ENCODE data around the gene PHF12.
"Not testable (repeated sequence)": the region's sequence is repeated elsewhere in the genome, so short reads cannot be mapped to it uniquely, and the experiment has no call there.

The PHF12 gene

GRCh38 chr17:28951991-28952975, 965 bp upstream of the PHF12 start:
- peak; percentile 99 for DNase-seq

- no peak for DNase-seq
These were observed 428 bp downstream of the PHF12 start for GRCh38 chr17:28950752-28951427.

GRCh38 chr17:28950017-28950751, 1.1 kb downstream of the PHF12 start:
- DNase-seq: peak; percentile 72

DNA sequence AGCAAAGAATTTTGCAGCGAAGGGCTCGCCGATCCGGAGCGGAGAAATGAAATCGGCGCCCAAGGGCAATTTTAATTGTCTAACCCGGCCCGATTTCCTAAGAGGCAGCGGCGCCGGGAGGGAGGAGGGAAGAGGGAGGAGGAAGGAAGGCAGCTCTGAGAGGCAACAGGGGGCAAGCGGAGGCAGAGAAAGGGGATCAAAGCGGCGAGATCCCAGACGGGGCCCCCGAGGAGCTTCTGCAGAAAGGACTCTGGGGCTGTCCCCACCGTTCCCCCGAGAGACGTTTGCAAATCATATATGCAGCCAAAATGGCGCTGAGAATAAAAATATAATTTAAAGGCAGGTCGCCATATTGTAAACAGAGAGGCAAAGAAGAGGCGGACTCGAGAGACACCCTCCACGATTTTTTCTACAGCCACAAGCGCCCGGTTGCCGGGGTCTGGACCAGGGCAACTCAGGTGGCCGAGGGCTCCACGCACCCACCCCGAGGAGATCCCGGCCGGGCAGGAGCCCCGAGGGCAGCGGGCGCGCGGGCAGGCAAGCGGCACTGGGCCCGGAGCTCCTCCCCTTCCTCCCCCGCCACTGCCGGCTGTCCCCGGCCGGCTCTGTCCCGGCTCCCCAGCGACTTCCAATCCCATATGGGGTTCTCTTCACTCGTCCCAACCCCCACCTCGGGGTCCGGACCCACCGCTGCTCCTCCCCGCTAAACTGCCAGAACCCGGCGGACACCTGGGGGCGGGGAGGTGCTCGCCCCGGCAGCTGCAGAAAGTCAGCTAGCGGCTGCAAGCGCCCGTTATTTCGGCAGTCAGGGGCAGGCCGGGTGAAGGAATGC, 1.9 kb downstream of the PHF12 start:
- DNase-seq: peak; percentile 42

DNA sequence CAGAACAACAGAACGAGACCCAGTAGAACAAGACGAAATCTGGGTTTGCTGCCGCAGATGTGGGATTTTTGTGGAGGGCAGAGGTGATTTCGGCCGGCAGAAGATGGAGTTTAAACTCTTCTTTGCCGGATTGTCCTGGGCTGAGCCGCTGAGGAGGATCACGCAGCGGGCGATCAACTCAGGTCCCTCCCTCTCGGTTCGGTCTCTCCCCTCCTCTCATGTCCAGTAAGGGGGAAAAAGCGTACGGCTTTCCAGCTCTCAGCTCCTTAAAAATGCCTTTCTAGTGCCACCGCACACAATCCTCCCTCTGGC, 2.5 kb downstream of the PHF12 start:
- DNase-seq: no peak

GRCh38 chr17:28948342-28948741, 3.0 kb downstream of the PHF12 start:
- DNase-seq: no peak

DNA sequence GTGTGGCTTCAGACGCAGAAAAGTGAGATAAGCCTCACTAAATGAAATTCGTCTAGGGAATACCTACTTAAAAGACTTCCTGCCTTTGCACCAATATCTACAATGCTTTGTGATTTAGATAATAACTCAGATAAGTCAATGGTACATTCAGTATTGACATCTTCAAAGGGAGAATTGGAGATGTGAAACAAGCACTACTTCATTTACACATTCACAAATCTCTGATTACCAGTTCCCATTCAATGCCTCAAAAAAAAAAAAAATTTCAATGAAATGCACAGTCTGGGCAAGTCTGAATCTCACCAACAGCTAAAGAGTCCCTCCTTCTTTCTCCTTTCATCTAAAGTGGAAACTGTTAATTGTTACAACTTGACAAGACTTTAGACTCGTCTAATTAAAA, 3.7 kb downstream of the PHF12 start:
- DNase-seq: no peak

- peak; percentile 69 for DNase-seq
These were observed 5.1 kb downstream of the PHF12 start for GRCh38 chr17:28946239-28946638.

DNA sequence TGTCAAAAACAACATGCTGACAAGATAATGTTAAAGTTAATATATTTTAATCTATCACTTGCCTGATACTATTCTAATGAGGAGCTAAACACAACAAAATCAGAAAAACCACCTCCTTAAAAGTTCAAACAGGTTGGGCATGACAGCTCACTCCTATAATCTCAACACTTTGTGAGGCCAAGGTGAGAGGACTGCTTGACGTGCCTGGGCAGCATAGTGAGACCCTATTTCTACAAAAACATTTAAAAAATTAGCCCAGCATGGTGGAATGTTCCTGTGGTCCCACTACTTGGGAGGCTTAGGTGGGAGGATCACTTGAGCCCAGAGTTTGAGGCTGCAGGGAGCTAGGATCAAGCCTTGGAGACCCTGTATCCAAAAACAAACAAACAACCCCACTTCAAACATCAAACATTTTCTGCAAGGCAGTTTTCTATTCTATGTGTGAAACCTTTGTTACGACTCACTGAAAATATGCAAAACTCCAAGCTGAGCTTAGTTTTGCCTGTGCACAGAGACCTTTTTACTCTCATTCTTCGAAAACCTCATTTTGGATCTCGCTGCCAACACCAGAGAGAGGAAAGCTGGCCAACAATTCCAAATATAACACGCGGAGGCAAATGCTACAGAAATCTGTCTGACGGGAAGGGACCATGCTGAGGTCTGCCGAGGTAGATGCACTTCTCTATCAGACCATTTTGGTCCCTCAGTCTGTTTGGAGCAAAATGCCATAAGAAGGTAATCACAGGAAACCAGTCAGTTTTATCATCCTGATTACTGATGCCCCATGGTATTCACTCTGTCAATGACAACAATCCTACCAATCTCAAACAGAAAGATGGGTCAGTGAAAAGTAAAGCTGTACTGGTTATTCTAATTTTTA, 6.2 kb downstream of the PHF12 start:
- peak; percentile 48 for DNase-seq

- no peak for DNase-seq
These were observed 7.0 kb downstream of the PHF12 start for GRCh38 chr17:28944343-28944742.

GRCh38 chr17:28942925-28943324, 8.4 kb downstream of the PHF12 start:
- DNase-seq: no peak

GRCh38 chr17:28941251-28941650, 10.1 kb downstream of the PHF12 start:
- DNase-seq: no peak

GRCh38 chr17:28940675-28941074, 10.6 kb downstream of the PHF12 start:
- no peak for DNase-seq

DNA sequence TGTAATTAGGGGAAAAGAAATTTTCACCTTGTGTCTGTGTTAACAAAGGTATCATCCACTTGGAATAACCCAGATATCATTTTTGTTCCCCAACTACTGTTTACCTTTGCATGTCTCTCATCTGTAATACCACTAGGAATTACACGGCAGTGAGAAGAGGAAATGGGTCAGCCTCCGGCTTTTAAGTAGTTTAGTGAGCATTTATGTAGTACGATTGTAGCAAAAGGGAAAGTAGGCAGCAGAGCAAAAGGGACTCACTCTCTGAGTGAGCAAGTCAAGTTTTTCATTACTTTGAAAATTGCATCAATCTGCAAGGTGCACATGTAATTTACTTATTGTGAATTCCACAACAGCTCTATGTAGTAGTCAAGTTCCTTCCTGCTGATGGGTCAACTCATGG, 11.2 kb downstream of the PHF12 start:
- DNase-seq: no peak

GRCh38 chr17:28938552-28938951, 12.8 kb downstream of the PHF12 start:
- DNase-seq: no peak

DNA sequence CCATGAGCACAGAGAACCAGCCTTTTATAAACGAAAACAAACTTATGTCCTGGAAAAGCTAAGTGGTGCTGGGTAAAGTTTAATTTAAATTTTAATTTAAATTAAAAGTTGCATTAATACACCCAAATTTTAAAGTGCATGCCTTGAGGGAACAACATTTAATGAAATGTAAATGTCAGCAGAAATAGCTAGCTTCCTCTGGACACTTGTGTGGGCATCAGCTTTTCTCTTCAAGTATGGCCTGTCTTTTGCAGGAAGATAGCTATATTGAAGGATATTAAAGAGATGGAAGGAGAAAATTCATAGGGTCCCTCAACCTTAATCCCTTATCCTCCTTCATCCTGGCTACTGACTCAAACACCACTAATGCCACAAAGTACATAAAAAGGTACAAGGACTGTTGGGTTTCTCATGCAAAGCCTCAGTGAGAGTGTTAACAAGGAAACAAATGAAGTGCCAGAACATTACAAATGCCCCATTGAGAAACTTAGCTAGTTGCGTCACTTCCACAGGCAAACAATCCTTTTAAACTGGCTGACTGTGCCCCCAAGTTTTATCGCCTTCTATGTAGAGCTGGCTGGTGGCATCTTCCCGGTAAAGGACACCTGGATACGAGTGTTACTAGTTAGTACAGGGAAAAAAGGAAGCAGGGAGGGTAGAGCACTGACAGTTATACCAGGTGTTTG, 14.1 kb downstream of the PHF12 start:
- DNase-seq: peak; percentile 10

DNA sequence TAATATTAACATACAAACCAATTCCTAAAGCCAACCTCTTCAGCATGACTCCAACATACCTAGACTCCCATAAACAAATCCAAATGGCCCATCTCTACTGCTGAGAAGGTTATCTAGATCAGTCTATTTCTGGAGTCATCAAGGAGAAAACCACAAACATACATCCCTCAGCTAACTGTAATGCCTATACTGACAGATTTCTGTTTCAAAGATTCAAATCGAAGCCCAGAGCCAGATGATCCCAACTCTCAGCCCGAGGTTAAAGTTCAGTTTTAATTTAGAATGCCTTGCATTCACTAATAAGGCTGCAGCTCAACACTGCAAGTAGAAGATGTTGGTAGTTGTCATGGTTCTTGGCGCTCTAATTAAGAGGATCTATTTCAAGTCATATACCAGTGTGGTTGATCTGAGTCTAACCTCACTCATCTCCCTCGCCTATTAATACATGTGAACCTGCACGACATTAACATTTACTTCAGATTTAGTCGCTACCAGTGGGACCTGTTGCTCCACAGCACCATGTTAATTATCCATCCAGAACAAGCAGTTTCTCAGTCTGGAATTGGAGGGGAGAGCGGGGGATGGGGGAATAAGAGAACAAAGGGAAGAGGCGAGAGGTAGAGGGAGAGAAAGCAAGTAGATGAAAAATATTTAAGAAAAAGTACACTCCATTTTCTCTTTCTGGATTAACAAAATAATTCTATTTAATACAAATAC, 15.4 kb downstream of the PHF12 start:
- DNase-seq: no peak

GRCh38 chr17:28934508-28934907, 16.8 kb downstream of the PHF12 start:
- not testable (repeated sequence) for DNase-seq

- no peak for DNase-seq
These were observed 21.5 kb downstream of the PHF12 start for GRCh38 chr17:28929787-28930186.

DNA sequence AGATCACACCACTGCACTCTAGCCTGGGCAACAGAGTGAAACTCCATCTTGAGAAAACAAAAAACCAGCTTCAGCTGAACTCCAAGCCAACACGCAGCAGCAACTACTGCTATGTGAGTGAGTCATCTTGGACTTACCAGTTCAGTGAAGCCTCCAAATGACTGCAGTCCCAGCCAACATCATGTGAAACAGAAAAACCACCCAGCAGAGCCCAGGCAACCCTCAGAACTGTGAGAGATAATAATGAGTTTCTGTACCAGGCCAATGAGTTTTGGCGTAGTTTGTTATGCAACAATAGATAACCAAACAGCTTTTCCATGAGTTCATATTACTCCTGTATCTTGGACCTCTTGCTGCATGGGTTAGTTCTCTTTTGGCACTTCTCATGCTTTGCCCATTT, 23.3 kb downstream of the PHF12 start:
- peak; percentile 25 for DNase-seq

Data from fibroblast of skin of right quadriceps (primary cell).